Suprapubic skin (tissue), 4 donors: ENCODE measurements around the gene R3HCC1L. TPM values are rescaled to one million over a fixed set of nuclear protein-coding genes. Genes with fewer than 3 reads are reported as not detected.
"Not testable (repeated sequence)": the region's sequence is repeated elsewhere in the genome, so short reads cannot be mapped to it uniquely, and the experiment has no call there.

ENCODE experiments used
- DNase-seq, 2 donors: peaks; one replicate each; pipeline ENCODE4 v3.0.0-alpha.2; 2019; ENCODE audit warnings: low spot score in 2 of 2
- H3K27ac ChIP-seq: fragments of 200-600 bp; sonication (generic); one replicate; pipeline ENCODE4 v1.5.1; 2019
- H3K27me3 ChIP-seq: fragments of 200-600 bp; sonication (generic); one replicate; pipeline ENCODE4 v1.5.1; 2019
- H3K36me3 ChIP-seq: fragments of 200-600 bp; sonication (generic); one replicate; pipeline ENCODE4 v1.5.1; 2019
- H3K4me1 ChIP-seq: fragments of 200-600 bp; sonication (generic); one replicate; pipeline ENCODE4 v1.5.1; 2019
- H3K4me3 ChIP-seq: fragments of 200-600 bp; sonication (generic); one replicate; pipeline ENCODE4 v1.5.1; 2019; ENCODE audit warnings: mild to moderate bottlenecking
- H3K9me3 ChIP-seq: fragments of 200-600 bp; sonication (generic); one replicate; pipeline ENCODE4 v1.5.1; 2019
- EP300 ChIP-seq: sonication (generic); formaldehyde crosslinking; IDR thresholded peaks from one replicate; pipeline ENCODE4 v1.6.1; 2017; ENCODE audit warnings: antibody characterized with exemption
- POLR2A ChIP-seq, 2 donors: fragments of 450-650 bp; IDR thresholded peaks; one replicate each; pipeline ENCODE4 v1.6.1; 2017; ENCODE audit warnings: antibody characterized with exemption in 2 of 2, mild to moderate bottlenecking in 2 of 2, moderate library complexity in 2 of 2
- POLR2AphosphoS5 ChIP-seq, 3 donors: sonication (generic); formaldehyde crosslinking; IDR thresholded peaks; one replicate each; pipeline ENCODE4 v1.6.1; 2017; ENCODE audit warnings: antibody characterized with exemption in 3 of 3
- WGBS: methylation state at CpG from one replicate; pipeline ENCODE4 v1.1.5; 2018; 5-methylcytosine and 5-hydroxymethylcytosine counted together
- total RNA-seq, 4 donors: library from RNA; depleted of rRNA; stranded (reverse); fragments of >200 nt; gene quantifications; one replicate each; pipeline ENCODE4 v1.1.0, GENCODE V29; 2016
- TF ChIP-seq, protein P1 (sequence below), 2 donors: fragments of 200-600 bp in 1 of 2; fragments of 450-650 bp in 1 of 2; sonication (generic) in 1 of 2; IDR thresholded peaks; one replicate each; pipeline ENCODE4 v1.5.1; 2016 to 2019; ENCODE audit warnings: antibody characterized with exemption in 2 of 2, mild to moderate bottlenecking in 1 of 2, moderate library complexity in 1 of 2

Gene R3HCC1L
- total RNA-seq, 4 donors from 2014 or later, result 7.9 to 17.5 (median 9.7) TPM

DNA sequence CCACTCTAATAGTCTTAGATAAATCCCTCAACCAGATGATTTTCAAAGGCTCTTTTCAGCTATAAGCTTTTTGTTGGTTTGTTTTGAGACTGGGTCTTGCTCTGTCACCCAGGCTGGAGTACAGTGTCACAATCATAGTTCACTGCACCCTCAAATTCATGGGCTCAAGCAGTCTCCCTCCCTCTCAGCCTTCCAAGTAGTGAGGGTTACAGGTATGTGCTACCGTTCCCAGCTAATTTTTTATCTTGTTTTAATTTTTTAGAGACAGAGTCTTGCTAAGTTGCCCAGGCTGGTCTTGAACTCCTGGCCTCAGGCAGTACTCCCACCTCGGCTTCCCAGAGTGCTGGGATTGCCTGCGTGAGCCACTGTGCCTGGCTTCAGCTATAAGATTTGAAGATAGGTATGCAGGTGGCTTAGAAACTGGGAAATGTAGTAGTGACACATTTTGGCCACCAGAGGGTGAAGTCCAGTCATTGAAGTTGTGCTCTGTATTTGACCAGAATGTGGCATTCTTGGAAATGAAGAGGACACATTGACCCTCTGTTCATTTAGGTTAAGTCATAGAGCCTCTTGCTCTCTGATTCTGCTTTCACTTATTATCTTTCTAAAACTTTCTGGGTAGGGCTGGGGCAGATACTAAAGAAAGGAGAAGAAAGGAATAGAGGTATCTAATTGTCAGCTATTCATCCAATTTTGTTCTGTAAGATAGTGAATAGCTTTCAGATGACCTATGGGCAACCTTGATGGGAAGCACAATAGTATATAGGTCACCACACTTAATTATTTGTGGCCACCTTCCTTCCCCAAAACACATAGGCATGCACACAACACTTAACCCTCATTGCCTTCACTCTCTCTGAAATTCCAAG is 36.0 kb downstream of the R3HCC1L start:
- no peak for DNase-seq
- 28% methylated on average over 3 of the region's 3 CpGs for WGBS
- H3K4me3 ChIP-seq, result no peak overlapping the region
- peaks cover 11% of the 10 kb centered on the region for H3K36me3 ChIP-seq
- H3K9me3 ChIP-seq, result no peaks in the 10 kb centered on the region
- H3K27ac ChIP-seq, result no peak overlapping the region
- H3K27me3 ChIP-seq, result no peaks in the 10 kb centered on the region
- peaks cover 19% of the 10 kb centered on the region for H3K4me1 ChIP-seq
- TF ChIP-seq, protein P1, sequence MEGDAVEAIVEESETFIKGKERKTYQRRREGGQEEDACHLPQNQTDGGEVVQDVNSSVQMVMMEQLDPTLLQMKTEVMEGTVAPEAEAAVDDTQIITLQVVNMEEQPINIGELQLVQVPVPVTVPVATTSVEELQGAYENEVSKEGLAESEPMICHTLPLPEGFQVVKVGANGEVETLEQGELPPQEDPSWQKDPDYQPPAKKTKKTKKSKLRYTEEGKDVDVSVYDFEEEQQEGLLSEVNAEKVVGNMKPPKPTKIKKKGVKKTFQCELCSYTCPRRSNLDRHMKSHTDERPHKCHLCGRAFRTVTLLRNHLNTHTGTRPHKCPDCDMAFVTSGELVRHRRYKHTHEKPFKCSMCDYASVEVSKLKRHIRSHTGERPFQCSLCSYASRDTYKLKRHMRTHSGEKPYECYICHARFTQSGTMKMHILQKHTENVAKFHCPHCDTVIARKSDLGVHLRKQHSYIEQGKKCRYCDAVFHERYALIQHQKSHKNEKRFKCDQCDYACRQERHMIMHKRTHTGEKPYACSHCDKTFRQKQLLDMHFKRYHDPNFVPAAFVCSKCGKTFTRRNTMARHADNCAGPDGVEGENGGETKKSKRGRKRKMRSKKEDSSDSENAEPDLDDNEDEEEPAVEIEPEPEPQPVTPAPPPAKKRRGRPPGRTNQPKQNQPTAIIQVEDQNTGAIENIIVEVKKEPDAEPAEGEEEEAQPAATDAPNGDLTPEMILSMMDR (IDR thresholded peaks at IDR 0.05), result peak; percentile 59 to 66
- no peak for TF ChIP-seq POLR2A (IDR thresholded peaks at IDR 0.05)

DNA sequence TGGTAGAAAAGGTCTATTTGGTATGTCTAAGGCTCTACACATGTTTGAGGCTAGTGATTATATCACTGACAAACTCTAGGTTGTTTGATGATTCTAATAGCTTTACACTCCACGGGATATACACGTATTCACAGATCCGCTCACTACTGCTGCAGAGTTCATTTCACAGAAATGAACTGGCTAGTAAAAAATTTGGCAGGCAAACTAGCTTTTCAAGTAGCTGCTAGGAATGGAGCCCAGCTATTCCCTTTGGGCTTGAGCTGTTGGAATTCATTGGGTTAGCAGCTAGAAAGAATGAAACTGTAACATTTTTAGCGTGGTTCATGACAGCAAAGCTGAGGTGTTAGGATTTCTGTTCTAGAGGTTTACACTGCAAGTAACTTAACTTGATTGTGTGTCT is 37.6 kb downstream of the R3HCC1L start:
- Histone ChIP-seq H3K36me3 (peaks cover 3% of the 10 kb centered on the region), H3K4me1 (peaks cover 19% of the 10 kb centered on the region), H3K9me3 (no peaks in the 10 kb centered on the region), H3K27ac (no peak overlapping the region), H3K4me3 (no peak overlapping the region), H3K27me3 (no peaks in the 10 kb centered on the region)
- 39% methylated on average over 4 of the region's 4 CpGs for WGBS
- DNase-seq, result no peak
- TF ChIP-seq EP300 (no peak), POLR2A (IDR thresholded peaks at IDR 0.05) (no peak), POLR2AphosphoS5 (IDR thresholded peaks at IDR 0.05) (no peak)
- TF ChIP-seq, protein P1 (IDR thresholded peaks at IDR 0.05), result no peak

DNA sequence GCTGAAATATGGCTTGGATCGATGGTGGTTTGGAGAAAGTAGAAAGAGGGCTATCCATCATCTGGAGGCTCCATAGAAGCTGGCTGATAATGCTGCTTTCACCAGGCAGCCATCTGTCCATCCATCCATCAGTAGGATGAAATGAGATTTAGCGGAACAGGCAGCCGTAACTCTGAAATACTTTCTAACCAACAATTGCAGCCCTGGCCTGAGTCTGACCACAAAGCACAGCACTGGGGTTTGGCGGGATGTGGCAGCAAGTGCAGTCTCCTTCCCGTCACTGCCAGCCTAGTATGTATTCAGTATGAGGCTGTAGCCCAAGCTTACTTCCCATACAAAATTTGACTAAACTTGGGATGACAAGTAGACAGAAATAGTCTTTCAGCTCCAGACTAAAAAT is 38.0 kb downstream of the R3HCC1L start:
- Histone ChIP-seq H3K4me1 (peaks cover 19% of the 10 kb centered on the region), H3K4me3 (no peak overlapping the region), H3K27me3 (no peaks in the 10 kb centered on the region), H3K27ac (no peak overlapping the region), H3K36me3 (peaks cover 3% of the 10 kb centered on the region), H3K9me3 (no peaks in the 10 kb centered on the region)
- 83% methylated on average over 5 of the region's 5 CpGs for WGBS
- DNase-seq, result no peak
- TF ChIP-seq, protein P1 (IDR thresholded peaks at IDR 0.05), result no peak
- TF ChIP-seq EP300 (no peak), POLR2AphosphoS5 (IDR thresholded peaks at IDR 0.05) (no peak), POLR2A (IDR thresholded peaks at IDR 0.05) (no peak)

DNA sequence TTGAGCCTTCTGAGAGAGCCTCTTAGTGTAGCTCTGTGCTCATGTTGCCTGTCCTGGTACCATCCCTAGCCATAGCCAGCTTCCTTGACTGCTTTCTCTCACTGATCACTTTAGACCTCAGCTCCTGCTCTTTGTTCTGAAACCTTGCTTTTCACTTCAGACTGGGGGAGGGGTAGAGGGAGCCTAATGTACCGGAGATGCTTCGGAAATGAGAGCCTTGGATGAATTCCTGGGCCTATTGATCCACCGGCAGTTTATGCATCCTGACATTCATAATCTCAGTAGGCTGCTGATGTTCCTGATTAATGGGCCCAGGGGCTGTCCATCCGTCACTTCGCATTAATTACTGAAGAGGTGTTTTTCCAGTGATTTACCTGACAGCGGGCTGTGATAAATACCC is 38.8 kb downstream of the R3HCC1L start:
- H3K4me1 ChIP-seq, result peaks cover 19% of the 10 kb centered on the region
- H3K9me3 ChIP-seq, result no peaks in the 10 kb centered on the region
- WGBS, result 93% methylated on average over 6 of the region's 6 CpGs
- DNase-seq, result no peak
- TF ChIP-seq POLR2AphosphoS5 (IDR thresholded peaks at IDR 0.05), result no peak
- TF ChIP-seq EP300, result no peak
- TF ChIP-seq POLR2A (IDR thresholded peaks at IDR 0.05), result no peak
- H3K27me3 ChIP-seq, result no peaks in the 10 kb centered on the region
- no peaks in the 10 kb centered on the region for H3K36me3 ChIP-seq
- H3K4me3 ChIP-seq, result no peak overlapping the region
- H3K27ac ChIP-seq, result no peak overlapping the region

DNA sequence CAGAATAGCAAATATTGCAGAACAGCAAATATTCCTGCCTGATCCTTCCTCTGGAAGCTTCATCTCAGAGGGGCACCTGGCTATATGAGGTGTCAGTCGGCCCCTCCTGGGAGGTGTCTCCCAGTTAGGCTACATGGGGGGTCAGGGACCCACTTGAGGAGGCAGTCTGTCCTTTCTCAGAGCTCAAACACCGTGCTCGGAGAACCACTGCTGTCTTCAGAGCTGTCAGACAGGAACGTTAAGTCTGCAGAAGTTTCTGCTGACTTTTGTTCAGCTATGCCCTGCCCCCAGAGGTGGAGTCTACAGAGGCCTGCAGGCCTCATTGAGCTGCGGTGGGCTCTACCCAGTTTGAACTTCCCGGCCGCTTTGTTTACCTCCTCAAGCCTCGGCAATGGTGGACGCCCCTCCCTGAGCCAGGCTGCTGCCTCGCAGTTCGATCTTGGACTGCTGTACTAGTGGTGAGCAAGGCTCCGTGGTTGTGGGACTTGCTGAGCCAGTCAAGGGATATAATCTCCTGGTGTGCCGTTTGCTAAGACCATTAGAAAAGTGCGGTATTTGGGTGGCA is 48.0 kb downstream of the R3HCC1L start:
- 97% methylated on average over 12 of the region's 14 CpGs for WGBS
- DNase-seq, H3K4me3 ChIP-seq, H3K9me3 ChIP-seq, H3K27me3 ChIP-seq, H3K27ac ChIP-seq, H3K4me1 ChIP-seq: not testable (repeated sequence)
- H3K36me3 ChIP-seq, result peaks cover 21% of the 10 kb centered on the region

GRCh38 chr10:98186681-98187080 is 52.2 kb downstream of the R3HCC1L start:
- 100% methylated on average over 1 of the region's 1 CpG for WGBS
- H3K4me1 ChIP-seq, result no peaks in the 10 kb centered on the region
- H3K4me3 ChIP-seq, result no peak overlapping the region
- peaks cover 24% of the 10 kb centered on the region for H3K36me3 ChIP-seq
- no peaks in the 10 kb centered on the region for H3K27me3 ChIP-seq
- no peak overlapping the region for H3K27ac ChIP-seq
- DNase-seq, result no peak
- TF ChIP-seq, protein P1 (IDR thresholded peaks at IDR 0.05), result no peak
- TF ChIP-seq POLR2AphosphoS5 (IDR thresholded peaks at IDR 0.05) (no peak), POLR2A (IDR thresholded peaks at IDR 0.05) (no peak), EP300 (no peak)
- no peaks in the 10 kb centered on the region for H3K9me3 ChIP-seq

DNA sequence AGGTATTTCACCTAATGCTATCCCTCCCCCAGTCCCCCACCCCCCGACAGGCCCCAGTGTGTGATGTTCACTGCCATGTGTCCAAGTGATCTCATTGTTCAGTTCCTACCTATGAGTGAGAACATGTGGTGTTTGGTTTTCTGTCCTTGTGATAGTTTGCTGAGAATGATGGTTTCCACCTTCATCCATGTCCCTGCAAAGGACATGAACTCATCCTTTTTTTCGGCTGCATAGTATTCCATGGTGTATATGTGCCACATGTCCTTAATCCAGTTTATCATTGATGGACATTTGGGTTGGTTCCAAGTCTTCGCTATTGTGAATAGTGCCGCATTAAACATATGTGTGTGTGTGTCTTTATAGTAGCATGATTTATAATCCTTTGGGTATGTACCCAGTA is 56.3 kb downstream of the R3HCC1L start:
- peaks cover 23% of the 10 kb centered on the region for H3K36me3 ChIP-seq
- not testable (repeated sequence) for H3K4me1 ChIP-seq, H3K27ac ChIP-seq, H3K27me3 ChIP-seq, H3K4me3 ChIP-seq, H3K9me3 ChIP-seq, DNase-seq
- WGBS, result 97% methylated on average over 4 of the region's 4 CpGs
